GM12878 (cell line): Measurements from ENCODE around the gene IBTK. TPM values are rescaled to one million over a fixed set of nuclear protein-coding genes. Genes with fewer than 3 reads are reported as not detected.

Experiments used
- ATAC-seq: fragments of 200-7000 bp; cut with Tn5 transposase; 3 replicates; pipeline ENCODE4 v1.9.1; 2020; ENCODE audit warnings: mild to moderate bottlenecking, moderate library complexity
- BruUV-seq: library from RNA; stranded (reverse); fragments of 400-500 nt; replicated peaks from 2 replicates; lab custom pipeline; 2021; lab: Mats Ljungman, UMichigan
- CTCF ChIA-PET: fragments of 300-600 bp; sonication (Branson Sonifier 250); formaldehyde crosslinking; extraction: SDS; loops from one replicate; lab custom pipeline; 2021; ENCODE audit warnings: inconsistent platforms; lab: Yijun Ruan, JAX
- POLR2A ChIA-PET: fragments of 350-600 bp; formaldehyde crosslinking; extraction: SDS; loops from one replicate; lab custom pipeline; 2021; ENCODE audit warnings: inconsistent platforms; lab: Charles Lee
- RAD21 ChIA-PET: fragments of 300-600 bp; sonication (Branson Sonifier 250); formaldehyde crosslinking; loops from one replicate; lab custom pipeline; 2023; ENCODE audit warnings: antibody characterized with exemption; ENCODE audit not compliant: unreplicated experiment; lab: Charles Lee
- SMC1A ChIA-PET: fragments of 300-600 bp; sonication (Branson Sonifier 250); formaldehyde crosslinking; loops from one replicate; lab custom pipeline; 2023; ENCODE audit not compliant: unreplicated experiment, uncharacterized antibody; lab: Charles Lee
- DNase-seq: peaks from one replicate; pipeline ENCODE4 v3.0.0-alpha.2; 2011; ENCODE audit warnings: low read depth, low spot score
- FAIRE-seq: peaks from 3 replicates; lab custom pipeline; 2011; peaks lifted over from hg19 to GRCh38; lab: Jason Lieb, UNC
- H2AFZ ChIP-seq: 2 replicates; pipeline ENCODE4 v1.6.0; 2011; ENCODE audit warnings: low read depth, low read length, control low read depth; ENCODE audit not compliant: control insufficient read depth
- H3K27ac ChIP-seq: 2 replicates; pipeline ENCODE4 v1.5.1; 2011; ENCODE audit warnings: control low read depth; ENCODE audit not compliant: control insufficient read depth, insufficient read depth
- H3K27me3 ChIP-seq, 2 experiments: replicated peaks in 1 of 2; 2 replicates each; pipeline versions ENCODE4 v1.6.0 to v1.6.1; 2011; ENCODE audit warnings: low read length in 1 of 2; ENCODE audit not compliant: control insufficient read depth in 2 of 2, insufficient read depth in 2 of 2
- H3K36me3 ChIP-seq, 2 experiments: 2 replicates each; pipeline ENCODE4 v1.5.1; 2011; ENCODE audit warnings: low read length in 1 of 2; ENCODE audit not compliant: control insufficient read depth in 2 of 2, insufficient read depth in 2 of 2
- H3K4me1 ChIP-seq: 2 replicates; pipeline ENCODE4 v1.6.1; 2011; ENCODE audit warnings: mild to moderate bottlenecking, low read length, moderate library complexity, mixed read lengths; ENCODE audit not compliant: control insufficient read depth, insufficient read depth
- H3K4me2 ChIP-seq: 2 replicates; pipeline ENCODE4 v1.6.0; 2011; ENCODE audit warnings: control low read depth; ENCODE audit not compliant: control insufficient read depth, insufficient read depth
- H3K4me3 ChIP-seq: fragments of 200-600 bp; sonication (generic); 2 replicates; pipeline ENCODE4 v1.5.1; 2016
- H3K79me2 ChIP-seq: 2 replicates; pipeline ENCODE4 v1.6.0; 2011; ENCODE audit warnings: low read length; ENCODE audit not compliant: control insufficient read depth, insufficient read depth
- H3K9ac ChIP-seq: 2 replicates; pipeline ENCODE4 v1.8.0; 2011; ENCODE audit warnings: low read length, control low read depth, mixed read lengths; ENCODE audit not compliant: control insufficient read depth, insufficient read depth
- H3K9me3 ChIP-seq: replicated peaks from 3 replicates; pipeline ENCODE4 v1.5.1; 2011; ENCODE audit warnings: mild to moderate bottlenecking, low read length; ENCODE audit not compliant: control insufficient read depth, insufficient read depth
- H4K20me1 ChIP-seq: 2 replicates; pipeline ENCODE4 v1.6.0; 2011; ENCODE audit not compliant: control insufficient read depth, insufficient read depth
- BACH1 ChIP-seq: fragments of 450-650 bp; IDR thresholded peaks from 2 replicates; pipeline ENCODE4 v1.6.1; 2017; ENCODE audit warnings: mild to moderate bottlenecking, borderline replicate concordance
- BMI1 ChIP-seq: fragments of 450-650 bp; IDR thresholded peaks from 2 replicates; pipeline ENCODE4 v1.6.1; 2016; ENCODE audit warnings: mild to moderate bottlenecking, moderate library complexity, borderline replicate concordance
- CBFB ChIP-seq: IDR thresholded peaks from 2 replicates; pipeline ENCODE4 v1.6.1; 2016; ENCODE audit warnings: antibody characterized with exemption, low read depth
- CREB1 ChIP-seq: IDR thresholded peaks from 2 replicates; pipeline ENCODE4 v1.6.1; 2012; ENCODE audit warnings: low read depth, mild to moderate bottlenecking, inconsistent platforms
- EED ChIP-seq: sonication (generic); IDR thresholded peaks from 2 replicates; pipeline ENCODE4 v1.6.1; 2016; ENCODE audit warnings: antibody characterized with exemption, low read depth
- ELK1 ChIP-seq: IDR thresholded peaks from 2 replicates; pipeline ENCODE4 v1.6.1; 2012; ENCODE audit warnings: low read depth, low read length, improper control_type of control experiment
- JUNB ChIP-seq: IDR thresholded peaks from 2 replicates; pipeline ENCODE4 v1.6.1; 2016; ENCODE audit warnings: antibody characterized with exemption, mild to moderate bottlenecking
- MTA3 ChIP-seq: IDR thresholded peaks from 2 replicates; pipeline ENCODE4 v1.6.1; 2012; ENCODE audit warnings: low read length, inconsistent platforms, borderline replicate concordance
- RAD21 ChIP-seq: IDR thresholded peaks from 2 replicates; pipeline ENCODE4 v1.6.1; 2011; ENCODE audit warnings: mild to moderate bottlenecking, low read depth, low read length, moderate library complexity; ENCODE audit not compliant: insufficient read depth
- SRF ChIP-seq, 2 experiments: IDR thresholded peaks; 2 replicates each; pipeline ENCODE4 v1.6.1; 2011; ENCODE audit warnings: low read depth in 2 of 2, low read length in 2 of 2, mild to moderate bottlenecking in 1 of 2, moderate library complexity in 1 of 2
- SUPT20H ChIP-seq: IDR thresholded peaks from 2 replicates; pipeline ENCODE4 v1.6.1; 2011; ENCODE audit warnings: low read depth, mild to moderate bottlenecking, low read length, moderate library complexity, borderline replicate concordance; ENCODE audit not compliant: control insufficient read depth
- ZNF384 ChIP-seq: IDR thresholded peaks from 2 replicates; pipeline ENCODE4 v1.6.1; 2012; ENCODE audit warnings: low read depth, mild to moderate bottlenecking, low read length, improper control_type of control experiment, borderline replicate concordance
- WGBS: methylation state at CpG from one replicate; pipeline ENCODE4 v1.1.6; 2016; ENCODE audit warnings: low lambda C conversion rate; ENCODE audit not compliant: insufficient replicate concordance, insufficient coverage; ENCODE audit errors: missing lambda C conversion rate; 5-methylcytosine and 5-hydroxymethylcytosine counted together
- in situ Hi-C: fragments of 300-500 bp; cut with MboI; formaldehyde crosslinking; loops from 9 replicates; pipeline ENCODE4 v1.14.3; 2018; ENCODE audit warnings: mixed read lengths
- intact Hi-C: fragments of 100-400 bp; cut with micrococcal nuclease; formaldehyde crosslinking; loops from one replicate; pipeline ENCODE4 v1.14.2; 2022; ENCODE audit not compliant: unreplicated experiment
- polyA plus RNA-seq, 11 experiments: library from polyadenylated mRNA; depleted of rRNA in 4 of 11; unstranded in 6 of 11; stranded (reverse) in 5 of 11; fragments of >200 nt; fragmentation: Nextera tagmentation in 4 of 11; fragmentation: Illumina TruSeq in 1 of 11; extraction: Ambion mirVana in 4 of 11; extraction: Trizol in 1 of 11; gene quantifications; 1 replicate in 1 of 11; 2 replicates in 10 of 11; pipeline versions ENCODE4 v1.2.1 to v1.2.3, GENCODE V29; 2011 to 2016; ENCODE audit warnings: inconsistent platforms in 2 of 11, missing spikeins in 2 of 11, low read depth in 1 of 11
- total RNA-seq, 4 experiments: library from RNA; depleted of rRNA in 3 of 4; stranded (reverse); fragments of >200 nt in 3 of 4; fragmentation: Illumina TruSeq in 1 of 4; extraction: Trizol in 1 of 4; gene quantifications; 2 replicates each; pipeline versions ENCODE4 v1.2.1 to v1.2.3, GENCODE V29; 2013 to 2021

Gene IBTK
- total and polyA plus RNA-seq, 10 of the 15 experiments (the other 5 are each of a cell fraction or from before 2014, with no cell fraction given), result 12.0 to 32.1 (median 20.9) TPM

- Histone ChIP-seq H3K27me3 (no peaks in the 10 kb centered on the region), H3K36me3 (peaks cover 2 to 13% of the 10 kb centered on the region in 2 experiments), H3K79me2 (no peaks in the 10 kb centered on the region), H3K9ac (no peak overlapping the region), H3K4me3 (no peak overlapping the region), H3K4me1 (no peaks in the 10 kb centered on the region), H4K20me1 (no peaks in the 10 kb centered on the region), H3K4me2 (no peak overlapping the region), H3K9me3 (peaks cover 2% of the 10 kb centered on the region; the same call in 2 of the 3 replicates), H3K27ac (no peak overlapping the region), H2AFZ (no peak overlapping the region)
- ChIA-PET SMC1A (interaction anchor here (1.2 to 1.3 kb wide), 2 partner anchors 9 to 14 kb away, joined by 3 read pairs; no protein-coding TSS in a partner anchor), RAD21 (no interaction called here), CTCF (interaction anchor here (0.8 to 1.5 kb wide), 3 partner anchors 9 to 1004 kb away, joined by 3 read pairs; no protein-coding TSS in a partner anchor), POLR2A (no interaction called here)
- no peak for FAIRE-seq
- no peak for ATAC-seq
- in situ Hi-C loops (no loop called here), intact Hi-C loops (no loop called here)
- DNase-seq, result no peak
- TF ChIP-seq ZNF384 (no peak), SUPT20H (no peak), CBFB (no peak), BMI1 (no peak), RAD21 (no peak), BACH1 (no peak), MTA3 (no peak), JUNB (no peak), CREB1 (no peak), EED (no peak), SRF (IDR thresholded peaks at IDR 0.05; ENCODE audit: low read depth in 2 of 2, low read length in 2 of 2) (no peak), ELK1 (no peak)
- no TSS peak for BruUV-seq
- 100% methylated on average over 2 of the region's 2 CpGs for WGBS
These were observed 36.2 kb downstream of the IBTK start for GRCh38 chr6:82211326-82211725.
